ENCODE results near the gene HPDL. TPM values are rescaled to one million over a fixed set of nuclear protein-coding genes. Genes with fewer than 3 reads are reported as not detected.

Gene HPDL
- total and polyA plus RNA-seq, 2 experiments from 2014 or later: 3.9 to 5.1 TPM

GRCh38 chr1:45334308-45335245 is 7.9 kb downstream of the HPDL start:
- 68% methylated on average over 9 of the region's 9 CpGs for WGBS (ENCODE audit: low lambda C conversion rate, missing lambda C conversion rate)
- peak overlapping the region; percentile 55 for H3K4me2 ChIP-seq
- no peak overlapping the region for H2AFZ ChIP-seq
- no peaks in the 10 kb centered on the region for H3K36me3 ChIP-seq (replicated peaks; ENCODE audit: insufficient read depth, low read depth)
- peak overlapping the region; percentile 94 for H3K27ac ChIP-seq
- no peak overlapping the region for H3K4me3 ChIP-seq
- peaks cover 16% of the 10 kb centered on the region for H3K79me2 ChIP-seq
- H3K4me1 ChIP-seq (ENCODE audit: insufficient read depth): peaks cover 32% of the 10 kb centered on the region
- TF ChIP-seq EZH2phosphoT487 (IDR thresholded peaks at IDR 0.05; ENCODE audit: low read depth, severe bottlenecking, unreplicated experiment): no peak
- TF ChIP-seq CTCF (IDR thresholded peaks at IDR 0.05; ENCODE audit: poor library complexity): peak; percentile 16
- peak; percentile 46 for DNase-seq (ENCODE audit: low spot score)
- H3K9me2 ChIP-seq (replicated peaks; ENCODE audit: insufficient read depth): no peaks in the 10 kb centered on the region
- H3K9me3 ChIP-seq (ENCODE audit: low read depth): no peaks in the 10 kb centered on the region
- no peaks in the 10 kb centered on the region for H3K27me3 ChIP-seq
- H4K20me1 ChIP-seq (ENCODE audit: insufficient read depth, poor library complexity, severe bottlenecking): no peaks in the 10 kb centered on the region

DNA sequence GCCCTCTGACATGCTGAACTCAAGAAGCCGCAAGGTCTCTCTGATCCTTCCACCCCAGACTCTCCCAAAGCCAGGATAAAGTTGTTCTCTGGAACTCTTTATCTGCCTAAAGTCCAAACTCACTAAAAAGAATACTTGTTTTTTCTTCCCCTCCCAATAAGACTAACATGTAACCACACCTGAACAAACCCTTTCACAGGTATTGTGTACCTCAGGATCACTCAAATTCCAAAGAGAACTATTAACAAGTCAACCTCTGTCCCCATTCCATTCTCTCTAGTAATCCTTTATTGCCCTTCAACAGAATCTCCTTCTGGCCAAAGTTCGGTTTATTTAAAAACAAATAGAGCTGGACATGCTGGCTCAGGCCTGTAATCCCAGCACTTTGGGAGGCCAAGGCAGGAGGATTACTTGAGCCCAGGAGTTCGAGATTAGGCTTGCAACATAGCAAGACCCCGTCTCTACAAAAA is 9.2 kb downstream of the HPDL start:
- H3K36me3 ChIP-seq (replicated peaks; ENCODE audit: insufficient read depth, low read depth): no peaks in the 10 kb centered on the region
- peak overlapping the region; percentile 55 for H3K4me2 ChIP-seq
- peak; percentile 69 for DNase-seq (ENCODE audit: low spot score)
- H3K27ac ChIP-seq: peak overlapping the region; percentile 97
- no peaks in the 10 kb centered on the region for H4K20me1 ChIP-seq (ENCODE audit: insufficient read depth, poor library complexity, severe bottlenecking)
- H3K4me3 ChIP-seq: no peak overlapping the region
- no peaks in the 10 kb centered on the region for H3K9me3 ChIP-seq (ENCODE audit: low read depth)
- no peaks in the 10 kb centered on the region for H3K27me3 ChIP-seq
- 33% methylated on average over 4 of the region's 4 CpGs for WGBS (ENCODE audit: low lambda C conversion rate, missing lambda C conversion rate)
- no peak overlapping the region for H2AFZ ChIP-seq
- peaks cover 36% of the 10 kb centered on the region for H3K4me1 ChIP-seq (ENCODE audit: insufficient read depth)
- peaks cover 20% of the 10 kb centered on the region for H3K79me2 ChIP-seq
- TF ChIP-seq EZH2phosphoT487 (IDR thresholded peaks at IDR 0.05; ENCODE audit: low read depth, severe bottlenecking, unreplicated experiment): no peak
- TF ChIP-seq CTCF (IDR thresholded peaks at IDR 0.05; ENCODE audit: poor library complexity): no peak
- TF ChIP-seq EZH2 (IDR thresholded peaks at IDR 0.05; ENCODE audit: borderline replicate concordance): no peak
- H3K9me2 ChIP-seq (replicated peaks; ENCODE audit: insufficient read depth): no peaks in the 10 kb centered on the region

- Histone ChIP-seq H3K27me3 (no peaks in the 10 kb centered on the region), H3K4me3 (no peak overlapping the region), H4K20me1 (ENCODE audit: insufficient read depth, poor library complexity, severe bottlenecking) (no peaks in the 10 kb centered on the region), H3K36me3 (replicated peaks; ENCODE audit: insufficient read depth, low read depth) (no peaks in the 10 kb centered on the region), H3K27ac (peak overlapping the region; percentile 97), H2AFZ (no peak overlapping the region), H3K4me1 (ENCODE audit: insufficient read depth) (peaks cover 41% of the 10 kb centered on the region), H3K79me2 (peaks cover 39% of the 10 kb centered on the region), H3K4me2 (no peak overlapping the region), H3K9me2 (replicated peaks; ENCODE audit: insufficient read depth) (no peaks in the 10 kb centered on the region), H3K9me3 (ENCODE audit: low read depth) (no peaks in the 10 kb centered on the region)
- no peak for TF ChIP-seq EZH2phosphoT487 (IDR thresholded peaks at IDR 0.05; ENCODE audit: low read depth, severe bottlenecking, unreplicated experiment)
- no peak for TF ChIP-seq EZH2 (IDR thresholded peaks at IDR 0.05; ENCODE audit: borderline replicate concordance)
- no peak for TF ChIP-seq CTCF (IDR thresholded peaks at IDR 0.05; ENCODE audit: poor library complexity)
- 95% methylated on average over 3 of the region's 3 CpGs for WGBS (ENCODE audit: low lambda C conversion rate, missing lambda C conversion rate)
- no peak for DNase-seq (ENCODE audit: low spot score)
These were observed 11.1 kb downstream of the HPDL start for GRCh38 chr1:45337630-45338325.

Data from hepatocyte (in vitro differentiated cells).